D721Med (cell line): ENCODE results near the gene SAMD5.

Source experiments
- DNase-seq: peaks from one replicate; pipeline ENCODE4 v3.0.0; 2011; ENCODE audit warnings: low spot score; ENCODE audit not compliant: insufficient read length
- FAIRE-seq: peaks from 2 replicates; lab custom pipeline; 2011; peaks lifted over from hg19 to GRCh38; lab: Jason Lieb, UNC
- CTCF ChIP-seq: IDR thresholded peaks from 2 replicates; pipeline ENCODE4 v1.5.1; 2012; ENCODE audit warnings: mild to moderate bottlenecking, control low read depth; ENCODE audit not compliant: insufficient read depth; ENCODE audit errors: missing control alignments

The SAMD5 gene

GRCh38 chr6:147614501-147614900, 106.0 kb downstream of the SAMD5 start:
- TF ChIP-seq CTCF = no peak
- DNase-seq = no peak
- FAIRE-seq = no peak

GRCh38 chr6:147615659-147616456, 107.4 kb downstream of the SAMD5 start:
- TF ChIP-seq CTCF = no peak
- DNase-seq (no peak), FAIRE-seq (no peak)

- no peak for TF ChIP-seq CTCF
- no peak for DNase-seq
- no peak for FAIRE-seq
Measured at GRCh38 chr6:147617366-147617765, 108.9 kb downstream of the SAMD5 start.

- TF ChIP-seq CTCF = no peak
- no peak for FAIRE-seq
- DNase-seq = no peak
Measured at GRCh38 chr6:147618457-147618856, 110.0 kb downstream of the SAMD5 start.

GRCh38 chr6:147618927-147619326, 110.4 kb downstream of the SAMD5 start:
- TF ChIP-seq CTCF = no peak
- FAIRE-seq (no peak), DNase-seq (no peak)
